Measurements from ENCODE around the gene AQP1. TPM values are rescaled to one million over a fixed set of nuclear protein-coding genes. Genes with fewer than 3 reads are reported as not detected.

Gene AQP1
- total RNA-seq, 4 donors from 2014 or later: 92.1 to 139 (median 110) TPM

GRCh38 chr7:30877993-30878392, 33.7 kb upstream of the AQP1 start:
- peaks cover 23% of the 10 kb centered on the region for H3K36me3 ChIP-seq
- TF ChIP-seq POLR2AphosphoS5 (IDR thresholded peaks at IDR 0.05) (no peak), POLR2A (IDR thresholded peaks at IDR 0.05) (no peak), EP300 (IDR thresholded peaks at IDR 0.05) (no peak)
- TF ChIP-seq, protein P1, sequence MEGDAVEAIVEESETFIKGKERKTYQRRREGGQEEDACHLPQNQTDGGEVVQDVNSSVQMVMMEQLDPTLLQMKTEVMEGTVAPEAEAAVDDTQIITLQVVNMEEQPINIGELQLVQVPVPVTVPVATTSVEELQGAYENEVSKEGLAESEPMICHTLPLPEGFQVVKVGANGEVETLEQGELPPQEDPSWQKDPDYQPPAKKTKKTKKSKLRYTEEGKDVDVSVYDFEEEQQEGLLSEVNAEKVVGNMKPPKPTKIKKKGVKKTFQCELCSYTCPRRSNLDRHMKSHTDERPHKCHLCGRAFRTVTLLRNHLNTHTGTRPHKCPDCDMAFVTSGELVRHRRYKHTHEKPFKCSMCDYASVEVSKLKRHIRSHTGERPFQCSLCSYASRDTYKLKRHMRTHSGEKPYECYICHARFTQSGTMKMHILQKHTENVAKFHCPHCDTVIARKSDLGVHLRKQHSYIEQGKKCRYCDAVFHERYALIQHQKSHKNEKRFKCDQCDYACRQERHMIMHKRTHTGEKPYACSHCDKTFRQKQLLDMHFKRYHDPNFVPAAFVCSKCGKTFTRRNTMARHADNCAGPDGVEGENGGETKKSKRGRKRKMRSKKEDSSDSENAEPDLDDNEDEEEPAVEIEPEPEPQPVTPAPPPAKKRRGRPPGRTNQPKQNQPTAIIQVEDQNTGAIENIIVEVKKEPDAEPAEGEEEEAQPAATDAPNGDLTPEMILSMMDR (IDR thresholded peaks at IDR 0.05): no peak
- WGBS: 83% methylated on average over 1 of the region's 5 CpGs
- no peaks in the 10 kb centered on the region for H3K27me3 ChIP-seq
- DNase-seq (ENCODE audit: low spot score in 2 of 2): no peak
- no peaks in the 10 kb centered on the region for H3K9me3 ChIP-seq
- no peak overlapping the region for H3K4me3 ChIP-seq
- no peaks in the 10 kb centered on the region for H3K4me1 ChIP-seq
- no peak overlapping the region for H3K27ac ChIP-seq

DNA sequence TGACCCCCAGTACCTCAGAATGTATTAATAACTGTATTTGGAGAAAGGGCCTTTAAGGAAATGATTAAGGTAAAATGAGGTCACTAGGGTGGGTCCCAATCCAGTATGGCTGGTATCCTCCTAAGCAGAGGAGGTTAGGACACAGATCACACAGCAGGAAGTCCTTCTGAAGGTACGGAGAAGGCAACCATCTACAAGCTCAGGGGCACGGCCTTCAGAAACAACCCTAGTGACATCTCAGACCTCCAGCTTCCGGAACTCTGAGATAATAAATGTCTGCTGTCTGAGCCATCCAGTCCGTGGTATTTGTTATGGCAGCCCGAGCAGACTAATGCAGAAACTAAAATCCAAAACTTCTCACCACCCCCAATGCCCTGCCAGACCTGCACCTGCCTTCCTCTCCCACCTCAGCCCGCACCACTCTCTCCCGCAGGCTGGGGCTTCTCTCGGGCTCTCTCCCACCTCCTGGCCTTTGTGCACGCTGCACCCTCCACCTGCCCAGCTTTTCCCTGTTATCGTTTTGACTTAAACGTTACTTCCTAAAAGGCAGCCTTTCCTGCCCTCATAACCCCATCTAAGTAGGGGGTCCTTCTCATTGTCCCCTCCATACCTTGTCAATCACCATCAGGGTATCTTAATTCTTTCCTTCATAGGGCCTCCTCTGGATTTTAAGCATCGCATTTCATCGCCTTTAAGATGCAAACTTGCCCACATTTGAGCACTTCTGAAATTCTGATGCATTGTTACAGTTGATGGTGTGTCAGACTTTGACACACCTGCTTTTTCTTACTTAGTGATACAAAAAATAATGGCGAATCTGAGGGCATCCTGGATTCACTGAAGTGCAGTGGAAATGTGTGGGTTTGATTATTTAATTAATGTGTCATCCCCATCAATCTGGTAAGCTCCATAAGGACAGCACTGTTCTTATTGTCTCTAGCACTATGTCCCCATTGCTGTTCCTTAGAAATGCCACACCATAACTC, 32.2 kb upstream of the AQP1 start:
- DNase-seq (ENCODE audit: low spot score in 2 of 2): no peak
- H3K4me1 ChIP-seq: no peaks in the 10 kb centered on the region
- TF ChIP-seq, protein P1 (IDR thresholded peaks at IDR 0.05): no peak
- TF ChIP-seq POLR2A (IDR thresholded peaks at IDR 0.05): no peak
- no peaks in the 10 kb centered on the region for H3K27me3 ChIP-seq
- WGBS: 85% methylated on average over 14 of the region's 14 CpGs
- no peak overlapping the region for H3K4me3 ChIP-seq
- no peaks in the 10 kb centered on the region for H3K9me3 ChIP-seq
- no peak overlapping the region for H3K27ac ChIP-seq
- H3K36me3 ChIP-seq: peaks cover 11% of the 10 kb centered on the region

DNA sequence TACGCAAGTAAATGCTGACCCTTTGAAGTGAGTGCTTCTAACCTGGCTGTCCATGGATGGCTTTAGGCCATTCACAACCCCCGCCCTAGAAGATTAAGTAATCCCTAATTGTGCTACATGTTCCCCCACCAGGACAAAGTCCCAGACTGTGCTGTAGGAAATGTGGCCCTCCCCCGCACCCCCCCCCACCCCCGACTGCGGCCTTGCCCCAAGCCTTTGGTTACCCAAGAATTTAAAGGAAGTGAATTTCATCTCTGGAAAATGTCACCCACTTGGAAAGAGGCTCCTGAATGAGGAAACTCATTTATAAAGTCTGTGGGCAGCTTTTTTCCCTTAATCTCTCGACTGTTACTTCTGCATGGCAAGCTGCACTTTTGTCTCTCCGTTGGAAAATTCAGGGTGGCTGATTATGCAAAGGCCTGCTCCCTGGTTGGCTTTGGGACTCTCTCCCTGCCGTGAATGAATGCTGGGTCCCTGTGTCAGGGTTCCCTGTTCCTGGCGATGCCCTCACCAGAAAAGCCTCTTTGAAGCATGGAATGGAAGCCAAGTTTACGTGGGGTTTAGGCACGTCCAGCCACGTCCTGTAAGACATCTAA, 31.4 kb upstream of the AQP1 start:
- H3K4me3 ChIP-seq: no peak overlapping the region
- TF ChIP-seq, protein P1 (IDR thresholded peaks at IDR 0.05): no peak
- TF ChIP-seq POLR2A (IDR thresholded peaks at IDR 0.05) (no peak), POLR2AphosphoS5 (IDR thresholded peaks at IDR 0.05) (no peak), EP300 (IDR thresholded peaks at IDR 0.05) (no peak)
- no peak for DNase-seq (ENCODE audit: low spot score in 2 of 2)

GRCh38 chr7:30880941-30881340, 30.7 kb upstream of the AQP1 start:
- 85% methylated on average over 4 of the region's 4 CpGs for WGBS
- H3K36me3 ChIP-seq: no peaks in the 10 kb centered on the region
- no peak overlapping the region for H3K4me3 ChIP-seq
- TF ChIP-seq EP300 (IDR thresholded peaks at IDR 0.05): no peak
- TF ChIP-seq, protein P1 (IDR thresholded peaks at IDR 0.05): no peak
- TF ChIP-seq POLR2AphosphoS5 (IDR thresholded peaks at IDR 0.05): no peak
- TF ChIP-seq POLR2A (IDR thresholded peaks at IDR 0.05): no peak
- DNase-seq (ENCODE audit: low spot score in 2 of 2): no peak
- no peaks in the 10 kb centered on the region for H3K27me3 ChIP-seq
- H3K9me3 ChIP-seq: no peaks in the 10 kb centered on the region
- H3K27ac ChIP-seq: no peak overlapping the region
- H3K4me1 ChIP-seq: peaks cover under 1% of the 10 kb centered on the region

More for the DNA sequence above, 31.4 kb upstream of the AQP1 start:
- Histone ChIP-seq H3K36me3 (peaks cover 5% of the 10 kb centered on the region), H3K4me1 (no peaks in the 10 kb centered on the region), H3K9me3 (no peaks in the 10 kb centered on the region), H3K27ac (no peak overlapping the region), H3K27me3 (no peaks in the 10 kb centered on the region)
- 58% methylated on average over 11 of the region's 12 CpGs for WGBS

DNA sequence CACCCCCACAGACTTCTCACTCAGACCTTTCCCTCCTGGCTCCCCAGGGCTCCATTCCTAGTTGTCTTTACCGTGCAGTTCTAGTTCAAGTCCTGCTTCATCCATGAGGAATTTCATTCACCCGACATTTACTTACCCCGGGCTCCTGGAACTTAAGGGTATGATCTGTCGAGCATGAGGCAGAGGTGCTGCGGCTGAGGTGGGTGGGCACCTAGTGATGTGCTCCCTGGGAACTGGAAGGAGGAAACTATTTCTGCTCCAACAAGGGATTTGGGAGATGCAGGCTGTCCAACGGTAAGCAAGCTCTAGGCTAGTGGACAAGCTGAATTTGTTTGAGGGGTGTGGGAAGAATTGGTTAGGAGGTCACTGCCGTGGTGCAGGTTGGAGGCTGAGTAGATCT, 30.2 kb upstream of the AQP1 start:
- Histone ChIP-seq H3K9me3 (no peaks in the 10 kb centered on the region), H3K4me3 (no peak overlapping the region), H3K27me3 (no peaks in the 10 kb centered on the region), H3K4me1 (peaks cover 6% of the 10 kb centered on the region), H3K27ac (no peak overlapping the region), H3K36me3 (no peaks in the 10 kb centered on the region)
- 96% methylated on average over 7 of the region's 7 CpGs for WGBS
- DNase-seq (ENCODE audit: low spot score in 2 of 2): no peak
- TF ChIP-seq POLR2A (IDR thresholded peaks at IDR 0.05) (no peak), EP300 (IDR thresholded peaks at IDR 0.05) (no peak), POLR2AphosphoS5 (IDR thresholded peaks at IDR 0.05) (no peak)
- TF ChIP-seq, protein P1 (IDR thresholded peaks at IDR 0.05): no peak
